H1 (cell line): Measurements from ENCODE around the gene PET100. TPM values are rescaled to one million over a fixed set of nuclear protein-coding genes. Genes with fewer than 3 reads are reported as not detected.

Experiments used
- CTCF ChIA-PET: fragments of 300-600 bp; sonication (Branson Sonifier 250); formaldehyde crosslinking; loops from one replicate; lab custom pipeline; 2021; ENCODE audit not compliant: partially characterized antibody; lab: Charles Lee
- POLR2A ChIA-PET: fragments of 300-600 bp; sonication (Branson Sonifier 250); formaldehyde crosslinking; loops from one replicate; lab custom pipeline; 2021; ENCODE audit warnings: inconsistent platforms; ENCODE audit not compliant: partially characterized antibody; lab: Charles Lee
- DNase-seq, 2 experiments: peaks; one replicate each; pipeline versions ENCODE4 v3.0.0 to v3.0.0-alpha.2; 2010 to 2022; ENCODE audit warnings: low spot score in 2 of 2, low read depth in 1 of 2, mixed read lengths in 1 of 2
- FAIRE-seq: peaks from 2 replicates; lab custom pipeline; 2011; peaks lifted over from hg19 to GRCh38; lab: Jason Lieb, UNC
- H2AFZ ChIP-seq: 2 replicates; pipeline ENCODE4 v1.8.1; 2012; ENCODE audit warnings: low read length, inconsistent platforms
- H2AK5ac ChIP-seq: 2 replicates; pipeline ENCODE4 v1.6.1; 2013; ENCODE audit warnings: low read depth, low read length
- H2BK120ac ChIP-seq: replicated peaks from 2 replicates; pipeline ENCODE3; 2013; ENCODE audit warnings: low read depth, low read length, inconsistent platforms
- H2BK12ac ChIP-seq: 2 replicates; pipeline ENCODE4 v1.6.1; 2013; ENCODE audit warnings: low read depth, low read length
- H2BK15ac ChIP-seq: 2 replicates; pipeline ENCODE4 v1.6.1; 2013; ENCODE audit warnings: low read length
- H2BK20ac ChIP-seq: 2 replicates; pipeline ENCODE4 v1.6.1; 2013; ENCODE audit warnings: low read length
- H2BK5ac ChIP-seq: 2 replicates; pipeline ENCODE4 v1.6.1; 2013; ENCODE audit warnings: low read depth, low read length
- H3K14ac ChIP-seq: 2 replicates; pipeline ENCODE4 v1.6.1; 2013; ENCODE audit warnings: inconsistent platforms; ENCODE audit not compliant: insufficient read length
- H3K18ac ChIP-seq: 2 replicates; pipeline ENCODE4 v1.6.1; 2013; ENCODE audit warnings: low read length; ENCODE audit errors: extremely low read depth
- H3K23ac ChIP-seq: 2 replicates; pipeline ENCODE4 v1.6.1; 2013; ENCODE audit warnings: inconsistent platforms; ENCODE audit not compliant: insufficient read length
- H3K23me2 ChIP-seq: 2 replicates; pipeline ENCODE4 v1.6.1; 2013; ENCODE audit warnings: low read depth, low read length
- H3K27ac ChIP-seq: 2 replicates; pipeline ENCODE4 v1.6.1; 2011; ENCODE audit warnings: low read depth, low read length, inconsistent platforms
- H3K27me3 ChIP-seq, 4 experiments: replicated peaks in 1 of 4; 1 replicate in 1 of 4; 2 replicates in 3 of 4; pipeline versions ENCODE4 v1.6.1 to v1.8.1; 2011 to 2013; ENCODE audit warnings: low read length in 3 of 4, mild to moderate bottlenecking in 3 of 4, inconsistent platforms in 2 of 4, mixed read lengths in 2 of 4, moderate library complexity in 1 of 4; ENCODE audit not compliant: control insufficient read depth in 3 of 4, insufficient read depth in 3 of 4; ENCODE audit errors: extremely low read depth in 1 of 4
- H3K36me3 ChIP-seq, 4 experiments: 2 replicates each; pipeline versions ENCODE4 v1.6.1 to v1.8.1; 2011 to 2013; ENCODE audit warnings: mild to moderate bottlenecking in 4 of 4, low read length in 3 of 4, moderate library complexity in 2 of 4, control low read depth in 1 of 4, inconsistent platforms in 1 of 4; ENCODE audit not compliant: insufficient read depth in 4 of 4, control insufficient read depth in 2 of 4
- H3K4ac ChIP-seq: replicated peaks from 2 replicates; pipeline ENCODE3; 2013; ENCODE audit warnings: low read length, low read depth, mixed read lengths, inconsistent platforms; ENCODE audit not compliant: insufficient read length
- H3K4me1 ChIP-seq, 4 experiments: replicated peaks in 1 of 4; 1 replicate in 1 of 4; 2 replicates in 3 of 4; pipeline versions ENCODE4 v1.6.1 to v1.8.1; 2011 to 2013; ENCODE audit warnings: low read length in 3 of 4, inconsistent platforms in 2 of 4, mixed read lengths in 1 of 4; ENCODE audit not compliant: insufficient read depth in 4 of 4, control insufficient read depth in 3 of 4
- H3K4me2 ChIP-seq, 2 experiments: 2 replicates each; pipeline versions ENCODE4 v1.6.1 to v1.8.1; 2011 to 2013; ENCODE audit warnings: low read depth in 2 of 2, low read length in 2 of 2, control low read depth in 1 of 2, inconsistent platforms in 1 of 2, mild to moderate bottlenecking in 1 of 2; ENCODE audit not compliant: insufficient read depth in 1 of 2
- H3K4me3 ChIP-seq, 4 experiments: fragments of 200-600, 300-600 bp in 1 of 4; sonication (generic), shearing (Covaris generic), sonication (Bioruptor Twin) in 1 of 4; 2 replicates each; pipeline versions ENCODE4 v1.5.1 to v1.8.1; 2011 to 2016; ENCODE audit warnings: low read length in 4 of 4, low read depth in 3 of 4, control low read depth in 2 of 4, inconsistent platforms in 2 of 4, mild to moderate bottlenecking in 2 of 4, mixed read lengths in 1 of 4, moderate library complexity in 1 of 4; ENCODE audit not compliant: insufficient read depth in 2 of 4; ENCODE audit errors: extremely low read depth in 1 of 4
- H3K56ac ChIP-seq: replicated peaks from 2 replicates; pipeline ENCODE3; 2013; ENCODE audit warnings: low read depth, mild to moderate bottlenecking, mixed read lengths, low read length, inconsistent platforms; ENCODE audit not compliant: insufficient read length
- H3K79me1 ChIP-seq: 2 replicates; pipeline ENCODE4 v1.6.1; 2013; ENCODE audit warnings: low read depth, low read length, control low read depth
- H3K79me2 ChIP-seq, 2 experiments: 2 replicates each; pipeline versions ENCODE4 v1.6.1 to v1.8.1; 2012 to 2013; ENCODE audit warnings: low read length in 2 of 2, mild to moderate bottlenecking in 2 of 2, inconsistent platforms in 1 of 2; ENCODE audit not compliant: insufficient read depth in 2 of 2, control insufficient read depth in 1 of 2
- H3K9ac ChIP-seq, 4 experiments: replicated peaks in 1 of 4; 1 replicate in 1 of 4; 2 replicates in 3 of 4; pipeline versions ENCODE4 v1.6.1 to v1.8.1; 2011 to 2013; ENCODE audit warnings: low read depth in 3 of 4, low read length in 3 of 4, control low read depth in 2 of 4, mild to moderate bottlenecking in 2 of 4, moderate library complexity in 2 of 4, inconsistent platforms in 1 of 4; ENCODE audit errors: extremely low read depth in 1 of 4
- H3K9me3 ChIP-seq, 2 experiments: 2 replicates each; pipeline versions ENCODE4 v1.6.1 to v1.8.1; 2012 to 2013; ENCODE audit warnings: mild to moderate bottlenecking in 2 of 2, moderate library complexity in 2 of 2, control low read depth in 1 of 2, inconsistent platforms in 1 of 2, low read depth in 1 of 2, low read length in 1 of 2, mixed read lengths in 1 of 2; ENCODE audit not compliant: insufficient read depth in 2 of 2
- H4K20me1 ChIP-seq, 2 experiments: replicated peaks in 1 of 2; 2 replicates each; pipeline versions ENCODE3 to v1.8.1; 2011 to 2013; ENCODE audit warnings: inconsistent platforms in 2 of 2, low read length in 2 of 2, mild to moderate bottlenecking in 1 of 2; ENCODE audit not compliant: insufficient read depth in 2 of 2, control insufficient read depth in 1 of 2
- H4K5ac ChIP-seq: 2 replicates; pipeline ENCODE4 v1.6.1; 2013; ENCODE audit warnings: low read length, low read depth, mixed read lengths, inconsistent platforms; ENCODE audit not compliant: insufficient read length
- H4K8ac ChIP-seq: 2 replicates; pipeline ENCODE4 v1.8.0; 2013; ENCODE audit warnings: mild to moderate bottlenecking, moderate library complexity, low read length, inconsistent platforms; ENCODE audit not compliant: insufficient read depth; ENCODE audit errors: extremely low read depth
- H4K91ac ChIP-seq: replicated peaks from 2 replicates; pipeline ENCODE3; 2013; ENCODE audit warnings: low read length, mixed read lengths, inconsistent platforms; ENCODE audit not compliant: insufficient read length
- CREB1 ChIP-seq: IDR thresholded peaks from 2 replicates; pipeline ENCODE4 v1.6.1; 2012; ENCODE audit warnings: inconsistent platforms
- EZH2 ChIP-seq: fragments of 200-600 bp; sonication (generic); IDR thresholded peaks from 2 replicates; pipeline ENCODE4 v1.7.1; 2012; ENCODE audit warnings: low read depth, mild to moderate bottlenecking, moderate library complexity, low read length, inconsistent platforms; ENCODE audit not compliant: severe bottlenecking
- FOSL1 ChIP-seq: IDR thresholded peaks from 2 replicates; pipeline ENCODE4 v1.6.1; 2011; ENCODE audit warnings: mild to moderate bottlenecking, low read depth, low read length, moderate library complexity; ENCODE audit not compliant: insufficient read depth
- HDAC2 ChIP-seq, 2 experiments: fragments of 300-600 bp in 1 of 2; sonication (generic) in 1 of 2; IDR thresholded peaks; 2 replicates each; pipeline ENCODE4 v1.6.1; 2011 to 2012; ENCODE audit warnings: low read depth in 2 of 2, low read length in 2 of 2, mild to moderate bottlenecking in 2 of 2, moderate library complexity in 2 of 2, borderline replicate concordance in 1 of 2, inconsistent platforms in 1 of 2
- POU5F1 ChIP-seq: IDR thresholded peaks from 2 replicates; pipeline ENCODE4 v1.6.1; 2011; ENCODE audit warnings: low read depth, mild to moderate bottlenecking, low read length, moderate library complexity
- RNF2 ChIP-seq: fragments of 200-900, 300-1000 bp; sonication (generic); IDR thresholded peaks from 2 replicates; pipeline ENCODE4 v1.7.1; 2016; ENCODE audit warnings: borderline replicate concordance, low read depth, mild to moderate bottlenecking, antibody characterized with exemption, low read length; ENCODE audit not compliant: poor library complexity, severe bottlenecking; ENCODE audit errors: missing control alignments
- SP4 ChIP-seq: IDR thresholded peaks from 2 replicates; pipeline ENCODE4 v1.6.1; 2012; ENCODE audit warnings: low read length, inconsistent platforms
- WGBS, 2 experiments: shearing (Covaris generic) in 1 of 2; methylation state at CpG; one replicate each; pipeline versions ENCODE4 v1.1.6 to v1.1.7; 2013 to 2015; ENCODE audit warnings: low lambda C conversion rate in 2 of 2, mixed read lengths in 2 of 2, inconsistent platforms in 1 of 2, low coverage in 1 of 2, missing lambda C conversion rate in 1 of 2; ENCODE audit not compliant: insufficient replicate concordance in 2 of 2, insufficient coverage in 1 of 2, insufficient read length in 1 of 2; ENCODE audit errors: extremely low coverage in 1 of 2, missing lambda C conversion rate in 1 of 2; 5-methylcytosine and 5-hydroxymethylcytosine counted together
- polyA plus RNA-seq, 7 experiments: library from polyadenylated mRNA; depleted of rRNA in 3 of 7; stranded (reverse) in 5 of 7; unstranded in 2 of 7; fragments of >200 nt in 5 of 7; fragments of 200-250 nt in 2 of 7; gene quantifications; 1 replicate in 5 of 7; 2 replicates in 1 of 7; 4 replicates in 1 of 7; pipeline versions ENCODE4 v1.2.1 to v1.2.3, GENCODE V29; 2011 to 2013; ENCODE audit warnings: missing spikeins in 2 of 7, mixed read lengths in 2 of 7
- total RNA-seq: library from RNA; stranded (reverse); fragmentation: NEBNext Ultra II Directional; extraction: Animal tissue kit (Norgen Biotek cat#: 25700); gene quantifications from 2 replicates; pipeline ENCODE4 v1.2.1, GENCODE V29; 2021
- TF ChIP-seq, protein P1 (sequence below): IDR thresholded peaks from 2 replicates; pipeline ENCODE4 v1.6.1; 2012; ENCODE audit warnings: low read length, inconsistent platforms

Gene PET100
- total and polyA plus RNA-seq, 2 of the 8 experiments (the other 6 are each of a cell fraction or from before 2014, with no cell fraction given): 80.8 to 105 TPM

DNA sequence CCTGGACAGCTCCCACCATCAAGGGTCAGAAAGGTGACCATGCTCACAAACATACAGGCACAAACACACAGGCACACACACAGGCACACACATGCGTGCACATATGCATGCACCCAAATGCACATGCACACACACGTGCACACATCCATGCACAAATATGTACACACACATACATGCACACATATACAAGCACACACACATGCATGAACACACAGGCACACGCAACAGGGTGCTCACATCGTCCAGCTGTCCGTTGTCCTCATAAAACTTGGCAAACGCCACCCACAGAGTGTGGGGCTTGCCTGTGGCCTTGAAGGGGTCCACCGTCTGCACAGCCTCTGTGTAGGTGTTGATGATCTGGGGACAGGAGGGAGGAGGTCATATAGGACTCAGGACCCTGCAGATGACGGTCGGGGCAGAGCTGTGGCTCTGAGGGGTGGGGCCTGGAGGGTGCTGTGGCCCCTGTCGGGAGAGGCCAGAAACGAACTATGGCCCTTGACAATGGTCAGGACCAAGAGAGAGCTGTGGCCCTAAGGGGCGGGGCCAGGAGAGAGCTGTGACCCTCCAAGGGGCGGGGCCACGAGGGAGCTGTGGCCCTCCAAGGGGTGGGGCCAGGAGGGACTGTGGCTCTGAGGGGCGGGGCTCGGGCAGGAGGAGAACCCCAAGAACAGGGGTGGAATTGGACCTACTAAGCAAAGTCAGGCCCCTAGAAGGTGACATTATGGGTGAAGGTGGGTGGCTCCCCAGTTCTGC, 6.5 kb upstream of the PET100 start:
- Histone ChIP-seq H2BK120ac (no peak overlapping the region), H3K23ac (no peak overlapping the region), H3K79me1 (peaks cover 18% of the 10 kb centered on the region), H4K91ac (no peak overlapping the region), H4K8ac (no peak overlapping the region)
- TF ChIP-seq CREB1: no peak
- TF ChIP-seq SP4: no peak
- TF ChIP-seq, protein P1, sequence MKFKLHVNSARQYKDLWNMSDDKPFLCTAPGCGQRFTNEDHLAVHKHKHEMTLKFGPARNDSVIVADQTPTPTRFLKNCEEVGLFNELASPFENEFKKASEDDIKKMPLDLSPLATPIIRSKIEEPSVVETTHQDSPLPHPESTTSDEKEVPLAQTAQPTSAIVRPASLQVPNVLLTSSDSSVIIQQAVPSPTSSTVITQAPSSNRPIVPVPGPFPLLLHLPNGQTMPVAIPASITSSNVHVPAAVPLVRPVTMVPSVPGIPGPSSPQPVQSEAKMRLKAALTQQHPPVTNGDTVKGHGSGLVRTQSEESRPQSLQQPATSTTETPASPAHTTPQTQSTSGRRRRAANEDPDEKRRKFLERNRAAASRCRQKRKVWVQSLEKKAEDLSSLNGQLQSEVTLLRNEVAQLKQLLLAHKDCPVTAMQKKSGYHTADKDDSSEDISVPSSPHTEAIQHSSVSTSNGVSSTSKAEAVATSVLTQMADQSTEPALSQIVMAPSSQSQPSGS: no peak
- TF ChIP-seq POU5F1: no peak
- TF ChIP-seq RNF2: no peak
- TF ChIP-seq EZH2: no peak
- TF ChIP-seq FOSL1: no peak
- TF ChIP-seq HDAC2 (IDR thresholded peaks at IDR 0.05; ENCODE audit: borderline replicate concordance in 1 of 2, low read depth in 2 of 2, low read length in 2 of 2): no peak
- TF ChIP-seq, all 59 proteins: peak for 0
- Histone ChIP-seq H2BK5ac (no peak overlapping the region), H3K9me3 (no peaks in the 10 kb centered on the region), H2BK15ac (no peak overlapping the region), H2AK5ac (no peak overlapping the region), H3K23me2 (no peaks in the 10 kb centered on the region), H3K18ac (no peak overlapping the region), H3K14ac (no peak overlapping the region), H3K79me2 (peaks cover 1 to 20% of the 10 kb centered on the region in 2 experiments; a peak in 3 of 4 replicates), H2AFZ (no peak overlapping the region), H3K27me3 (no peaks in the 10 kb centered on the region), H3K27ac (no peak overlapping the region), H2BK20ac (no peak overlapping the region), H3K4ac (no peak overlapping the region), H4K5ac (no peak overlapping the region), H2BK12ac (no peak overlapping the region), H3K4me2 (no peak overlapping the region), H3K9ac (no peak overlapping the region), H3K4me1 (0 out of 7 replicates have a peak, but pooled peaks cover 0 to 1% (median 0%) of the 10 kb centered on the region in 4 experiments), H3K4me3 (no peak overlapping the region), H3K36me3 (peaks cover 8 to 43% (median 27%) of the 10 kb centered on the region in 4 experiments; a peak in 6 of 8 replicates), H3K56ac (no peak overlapping the region), H4K20me1 (peaks cover 4 to 23% of the 10 kb centered on the region in 2 experiments)
- ChIA-PET CTCF (interaction anchor here (1.1 to 1.3 kb wide), 4 partner anchors 9 to 58 kb away, joined by 3 to 6 read pairs (median 4); partner anchors contain the start of gene TRAPPC5), POLR2A (interaction anchor here (1.1 to 6.4 kb wide), 3 partner anchors 9 to 72 kb away, joined by 4 to 34 read pairs (median 5); partner anchors contain the start of gene PCP2)
- FAIRE-seq: no peak
- WGBS, 2 experiments: 79% methylated on average over 14 of the region's 16 CpGs; no CpG with 5 or more reads in 1 of the 2 experiments
- peak in 1 of 2 experiments; percentile 78 for DNase-seq
